HL-60 (cell line): ENCODE data around the gene SHB.

Experiments
- DNase-seq, 2 experiments: peaks; one replicate each; pipeline ENCODE4 v3.0.0-alpha.2; 2010 to 2020; ENCODE audit warnings: low read depth in 1 of 2, low spot score in 1 of 2
- H3K27ac ChIP-seq: fragments of 250-450 bp; sonication (Bioruptor Pico); replicated peaks from 2 replicates; pipeline ENCODE4 v1.5.1; 2020; ENCODE audit warnings: mild to moderate bottlenecking, moderate library complexity
- H3K27me3 ChIP-seq: fragments of 250-450 bp; sonication (Bioruptor Pico); 2 replicates; pipeline ENCODE4 v1.5.1; 2021; ENCODE audit warnings: mild to moderate bottlenecking, moderate library complexity; ENCODE audit not compliant: insufficient read depth, poor library complexity, severe bottlenecking
- H3K4me3 ChIP-seq: replicated peaks from 2 replicates; pipeline ENCODE4 v1.5.1; 2011; ENCODE audit warnings: mild to moderate bottlenecking, control low read depth, low read length; ENCODE audit not compliant: insufficient read depth
- GABPA ChIP-seq: IDR thresholded peaks from 2 replicates; pipeline ENCODE4 v1.6.1; 2012; ENCODE audit warnings: low read depth
- POLR2AphosphoS5 ChIP-seq: IDR thresholded peaks from 2 replicates; pipeline ENCODE4 v1.6.1; 2012; ENCODE audit warnings: low read depth
- SPI1 ChIP-seq: IDR thresholded peaks from 2 replicates; pipeline ENCODE4 v1.6.1; 2012; ENCODE audit warnings: low read depth, mild to moderate bottlenecking, borderline replicate concordance
- TF ChIP-seq, protein P1 (sequence below): IDR thresholded peaks from one replicate; pipeline ENCODE4 v1.5.1; 2011; ENCODE audit warnings: low read length, control low read depth, inconsistent platforms; ENCODE audit not compliant: insufficient read depth
- TF ChIP-seq, protein P2 (sequence below): IDR thresholded peaks from 2 replicates; pipeline ENCODE4 v1.6.1; 2012; ENCODE audit warnings: low read depth; ENCODE audit not compliant: insufficient replicate concordance

Gene SHB

DNA sequence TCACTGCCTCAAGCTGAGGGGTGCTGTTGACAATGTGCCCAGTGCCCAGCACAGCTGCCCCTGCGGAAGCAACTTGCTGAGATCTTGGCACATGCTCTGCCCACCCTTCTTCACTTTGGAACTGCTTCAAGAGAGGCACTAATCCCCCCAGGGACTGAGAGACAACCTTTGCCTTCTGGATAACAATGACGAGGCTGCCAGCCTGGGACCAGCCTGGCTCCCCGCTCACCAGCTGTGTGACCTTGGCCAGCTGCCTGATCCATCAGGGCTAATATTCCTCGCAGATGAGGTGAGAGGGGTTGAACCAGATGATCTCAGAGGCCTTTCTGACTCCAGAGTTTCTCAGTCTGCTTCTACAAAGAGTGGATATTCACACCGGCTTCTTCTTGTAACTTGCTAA is 81.0 kb downstream of the SHB start:
- Histone ChIP-seq H3K27me3 (no peaks in the 10 kb centered on the region), H3K4me3 (no peak overlapping the region), H3K27ac (no peak overlapping the region)
- TF ChIP-seq GABPA, result no peak
- TF ChIP-seq, protein P1, sequence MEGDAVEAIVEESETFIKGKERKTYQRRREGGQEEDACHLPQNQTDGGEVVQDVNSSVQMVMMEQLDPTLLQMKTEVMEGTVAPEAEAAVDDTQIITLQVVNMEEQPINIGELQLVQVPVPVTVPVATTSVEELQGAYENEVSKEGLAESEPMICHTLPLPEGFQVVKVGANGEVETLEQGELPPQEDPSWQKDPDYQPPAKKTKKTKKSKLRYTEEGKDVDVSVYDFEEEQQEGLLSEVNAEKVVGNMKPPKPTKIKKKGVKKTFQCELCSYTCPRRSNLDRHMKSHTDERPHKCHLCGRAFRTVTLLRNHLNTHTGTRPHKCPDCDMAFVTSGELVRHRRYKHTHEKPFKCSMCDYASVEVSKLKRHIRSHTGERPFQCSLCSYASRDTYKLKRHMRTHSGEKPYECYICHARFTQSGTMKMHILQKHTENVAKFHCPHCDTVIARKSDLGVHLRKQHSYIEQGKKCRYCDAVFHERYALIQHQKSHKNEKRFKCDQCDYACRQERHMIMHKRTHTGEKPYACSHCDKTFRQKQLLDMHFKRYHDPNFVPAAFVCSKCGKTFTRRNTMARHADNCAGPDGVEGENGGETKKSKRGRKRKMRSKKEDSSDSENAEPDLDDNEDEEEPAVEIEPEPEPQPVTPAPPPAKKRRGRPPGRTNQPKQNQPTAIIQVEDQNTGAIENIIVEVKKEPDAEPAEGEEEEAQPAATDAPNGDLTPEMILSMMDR, result no peak
- TF ChIP-seq SPI1, result no peak
- TF ChIP-seq, protein P2, sequence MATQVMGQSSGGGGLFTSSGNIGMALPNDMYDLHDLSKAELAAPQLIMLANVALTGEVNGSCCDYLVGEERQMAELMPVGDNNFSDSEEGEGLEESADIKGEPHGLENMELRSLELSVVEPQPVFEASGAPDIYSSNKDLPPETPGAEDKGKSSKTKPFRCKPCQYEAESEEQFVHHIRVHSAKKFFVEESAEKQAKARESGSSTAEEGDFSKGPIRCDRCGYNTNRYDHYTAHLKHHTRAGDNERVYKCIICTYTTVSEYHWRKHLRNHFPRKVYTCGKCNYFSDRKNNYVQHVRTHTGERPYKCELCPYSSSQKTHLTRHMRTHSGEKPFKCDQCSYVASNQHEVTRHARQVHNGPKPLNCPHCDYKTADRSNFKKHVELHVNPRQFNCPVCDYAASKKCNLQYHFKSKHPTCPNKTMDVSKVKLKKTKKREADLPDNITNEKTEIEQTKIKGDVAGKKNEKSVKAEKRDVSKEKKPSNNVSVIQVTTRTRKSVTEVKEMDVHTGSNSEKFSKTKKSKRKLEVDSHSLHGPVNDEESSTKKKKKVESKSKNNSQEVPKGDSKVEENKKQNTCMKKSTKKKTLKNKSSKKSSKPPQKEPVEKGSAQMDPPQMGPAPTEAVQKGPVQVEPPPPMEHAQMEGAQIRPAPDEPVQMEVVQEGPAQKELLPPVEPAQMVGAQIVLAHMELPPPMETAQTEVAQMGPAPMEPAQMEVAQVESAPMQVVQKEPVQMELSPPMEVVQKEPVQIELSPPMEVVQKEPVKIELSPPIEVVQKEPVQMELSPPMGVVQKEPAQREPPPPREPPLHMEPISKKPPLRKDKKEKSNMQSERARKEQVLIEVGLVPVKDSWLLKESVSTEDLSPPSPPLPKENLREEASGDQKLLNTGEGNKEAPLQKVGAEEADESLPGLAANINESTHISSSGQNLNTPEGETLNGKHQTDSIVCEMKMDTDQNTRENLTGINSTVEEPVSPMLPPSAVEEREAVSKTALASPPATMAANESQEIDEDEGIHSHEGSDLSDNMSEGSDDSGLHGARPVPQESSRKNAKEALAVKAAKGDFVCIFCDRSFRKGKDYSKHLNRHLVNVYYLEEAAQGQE, result no peak
- no peak for TF ChIP-seq POLR2AphosphoS5
- no peak for DNase-seq

- Histone ChIP-seq H3K27ac (no peak overlapping the region), H3K27me3 (no peaks in the 10 kb centered on the region), H3K4me3 (no peak overlapping the region)
- no peak for DNase-seq
- TF ChIP-seq POLR2AphosphoS5, result no peak
- TF ChIP-seq, protein P2, result no peak
- TF ChIP-seq, protein P1, result no peak
- TF ChIP-seq GABPA, result no peak
- TF ChIP-seq SPI1, result no peak
These were observed 81.5 kb downstream of the SHB start for GRCh38 chr9:37987467-37987981.

- no peaks in the 10 kb centered on the region for H3K27me3 ChIP-seq
- no peak overlapping the region for H3K4me3 ChIP-seq
- DNase-seq, result no peak
- no peak overlapping the region for H3K27ac ChIP-seq
- TF ChIP-seq, protein P1, result no peak
- TF ChIP-seq GABPA, result no peak
These were observed 82.2 kb downstream of the SHB start for GRCh38 chr9:37986771-37987258.

DNA sequence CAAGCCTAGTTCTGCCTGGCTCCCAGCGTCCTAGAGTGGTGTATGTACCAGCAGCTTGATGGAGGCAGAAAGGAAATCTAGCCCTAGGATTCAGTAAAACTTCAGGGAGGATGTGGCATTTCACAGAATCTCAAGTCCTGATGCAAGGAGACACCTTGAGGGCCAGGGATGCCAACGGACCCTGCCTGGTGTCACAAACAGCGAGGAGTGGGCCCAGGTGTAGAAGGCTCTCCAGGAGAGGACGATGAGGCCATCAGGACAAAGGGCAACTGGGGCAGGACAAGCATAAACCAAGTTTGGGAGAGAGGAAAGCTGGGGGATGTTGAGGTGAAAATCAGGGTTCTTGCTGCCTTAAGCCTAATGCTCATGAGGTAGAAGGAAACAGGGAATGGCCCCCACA is 83.0 kb downstream of the SHB start:
- TF ChIP-seq, protein P1, result no peak
- TF ChIP-seq, protein P2, result no peak
- no peak for TF ChIP-seq SPI1
- TF ChIP-seq GABPA, result no peak
- no peak for TF ChIP-seq POLR2AphosphoS5

More for the DNA sequence above, 83.0 kb downstream of the SHB start:
- no peaks in the 10 kb centered on the region for H3K27me3 ChIP-seq
- no peak for DNase-seq
- no peak overlapping the region for H3K27ac ChIP-seq
- no peak overlapping the region for H3K4me3 ChIP-seq
